Trophoblast cell (in vitro differentiated cells and primary cell): Measurements from ENCODE around the gene TAC4.

Experiments used
- DNase-seq, 2 donors: peaks; one replicate each; pipeline ENCODE4 v3.0.0-alpha.2; 2016
- H2AFZ ChIP-seq: 2 replicates; pipeline ENCODE4 v1.6.1; 2013; ENCODE audit warnings: low read length, moderate library complexity, mild to moderate bottlenecking; ENCODE audit not compliant: insufficient read depth, poor library complexity
- H2AK5ac ChIP-seq: 2 replicates; pipeline ENCODE4 v1.6.1; 2013; ENCODE audit warnings: mild to moderate bottlenecking, low read length
- H2BK120ac ChIP-seq: 2 replicates; pipeline ENCODE4 v1.6.1; 2013; ENCODE audit warnings: low read length, mild to moderate bottlenecking, moderate library complexity; ENCODE audit not compliant: insufficient read depth, poor library complexity
- H2BK12ac ChIP-seq: 2 replicates; pipeline ENCODE4 v1.6.1; 2013; ENCODE audit warnings: mild to moderate bottlenecking, low read length, moderate library complexity
- H2BK5ac ChIP-seq: 2 replicates; pipeline ENCODE4 v1.6.1; 2013; ENCODE audit warnings: low read length, low read depth, moderate library complexity, mild to moderate bottlenecking; ENCODE audit not compliant: poor library complexity
- H3K14ac ChIP-seq: 2 replicates; pipeline ENCODE4 v1.6.1; 2013; ENCODE audit warnings: mild to moderate bottlenecking, low read length
- H3K18ac ChIP-seq: 2 replicates; pipeline ENCODE4 v1.6.1; 2013; ENCODE audit warnings: mild to moderate bottlenecking, low read length
- H3K23ac ChIP-seq: 2 replicates; pipeline ENCODE4 v1.6.1; 2013; ENCODE audit warnings: low read length
- H3K27ac ChIP-seq: 2 replicates; pipeline ENCODE4 v1.5.1; 2013; ENCODE audit warnings: low read depth, mild to moderate bottlenecking, inconsistent platforms, low read length, moderate library complexity
- H3K27me3 ChIP-seq: 2 replicates; pipeline ENCODE4 v1.6.1; 2013; ENCODE audit warnings: inconsistent platforms, mild to moderate bottlenecking, low read length, moderate library complexity; ENCODE audit not compliant: insufficient read depth
- H3K36me3 ChIP-seq, 2 experiments: 1 replicate in 1 of 2; 2 replicates in 1 of 2; pipeline ENCODE4 v1.6.1; 2013; ENCODE audit warnings: low read length in 2 of 2, mild to moderate bottlenecking in 2 of 2, moderate library complexity in 1 of 2; ENCODE audit not compliant: insufficient read depth in 2 of 2, control insufficient read depth in 1 of 2
- H3K4ac ChIP-seq: 2 replicates; pipeline ENCODE4 v1.6.1; 2013; ENCODE audit warnings: low read depth, mild to moderate bottlenecking, low read length, moderate library complexity
- H3K4me1 ChIP-seq, 2 experiments: 1 replicate in 1 of 2; 2 replicates in 1 of 2; pipeline ENCODE4 v1.6.1; 2013; ENCODE audit warnings: low read length in 2 of 2, mild to moderate bottlenecking in 2 of 2, moderate library complexity in 1 of 2; ENCODE audit not compliant: insufficient read depth in 2 of 2, control insufficient read depth in 1 of 2
- H3K4me2 ChIP-seq: 2 replicates; pipeline ENCODE4 v1.6.1; 2013; ENCODE audit warnings: inconsistent platforms, mild to moderate bottlenecking, low read length, moderate library complexity
- H3K4me3 ChIP-seq: 2 replicates; pipeline ENCODE4 v1.5.1; 2013; ENCODE audit warnings: mild to moderate bottlenecking, low read depth, low read length, inconsistent platforms
- H3K79me1 ChIP-seq: one replicate; pipeline ENCODE4 v1.6.1; 2013; ENCODE audit warnings: low read length
- H3K79me2 ChIP-seq: 2 replicates; pipeline ENCODE4 v1.6.1; 2013; ENCODE audit warnings: low read length, mild to moderate bottlenecking; ENCODE audit not compliant: control insufficient read depth, insufficient read depth, poor library complexity
- H3K9ac ChIP-seq: 2 replicates; pipeline ENCODE4 v1.6.1; 2013; ENCODE audit warnings: mild to moderate bottlenecking, low read length
- H3K9me3 ChIP-seq: 2 replicates; pipeline ENCODE4 v1.6.1; 2013; ENCODE audit warnings: low read depth, mild to moderate bottlenecking, control low read depth, inconsistent platforms, low read length; ENCODE audit not compliant: insufficient read depth
- H4K12ac ChIP-seq: 2 replicates; pipeline ENCODE4 v1.6.1; 2013; ENCODE audit warnings: low read depth, mild to moderate bottlenecking, low read length, moderate library complexity
- H4K8ac ChIP-seq: 2 replicates; pipeline ENCODE4 v1.6.1; 2013; ENCODE audit warnings: low read depth, mild to moderate bottlenecking, low read length, moderate library complexity
- H4K91ac ChIP-seq: one replicate; pipeline ENCODE4 v1.6.1; 2013; ENCODE audit warnings: low read depth, mild to moderate bottlenecking, low read length, moderate library complexity
- WGBS: extraction: QIAGEN DNeasy Blood & Tissue Kit; methylation state at CpG from one replicate; pipeline ENCODE4 v1.1.7; 2013; ENCODE audit warnings: missing lambda C conversion rate; ENCODE audit not compliant: insufficient read length, insufficient coverage; ENCODE audit errors: extremely low coverage; 5-methylcytosine and 5-hydroxymethylcytosine counted together

The TAC4 gene

GRCh38 chr17:49869038-49869374, 21.1 kb upstream of the TAC4 start:
- H3K27ac ChIP-seq, result no peak overlapping the region
- WGBS, result no CpG with 5 or more reads among the region's 1 CpG
- H4K12ac ChIP-seq, result no peak overlapping the region
- H3K27me3 ChIP-seq, result no peaks in the 10 kb centered on the region
- no peak overlapping the region for H3K4me2 ChIP-seq
- peaks cover 19% of the 10 kb centered on the region for H3K79me1 ChIP-seq
- no peak overlapping the region for H3K23ac ChIP-seq
- H3K4me1 ChIP-seq, result peaks cover 25 to 29% of the 10 kb centered on the region in 2 experiments
- H3K4ac ChIP-seq, result no peak overlapping the region
- peaks cover 4% of the 10 kb centered on the region for H3K79me2 ChIP-seq
- no peaks in the 10 kb centered on the region for H3K9me3 ChIP-seq
- peak overlapping the region; percentile 7 for H2AK5ac ChIP-seq
- H3K18ac ChIP-seq, result no peak overlapping the region
- H2AFZ ChIP-seq, result no peak overlapping the region
- no peak for DNase-seq
- no peak overlapping the region for H3K9ac ChIP-seq
- no peak overlapping the region for H3K4me3 ChIP-seq
- H3K36me3 ChIP-seq, result no peaks in the 10 kb centered on the region
- no peak overlapping the region for H2BK5ac ChIP-seq
- no peak overlapping the region for H2BK120ac ChIP-seq
- no peak overlapping the region for H3K14ac ChIP-seq
- H2BK12ac ChIP-seq, result peak overlapping the region; percentile 15
- no peak overlapping the region for H4K8ac ChIP-seq
- peak overlapping the region; percentile 27 for H4K91ac ChIP-seq

- H2BK120ac ChIP-seq, result no peak overlapping the region
- WGBS, result 100% methylated on average over 2 of the region's 3 CpGs
- H3K27me3 ChIP-seq, result no peaks in the 10 kb centered on the region
- H3K4me2 ChIP-seq, result no peak overlapping the region
- no peak overlapping the region for H3K9ac ChIP-seq
- no peak overlapping the region for H2BK5ac ChIP-seq
- H3K79me2 ChIP-seq, result peaks cover 4% of the 10 kb centered on the region
- H3K4ac ChIP-seq, result no peak overlapping the region
- H3K79me1 ChIP-seq, result peaks cover 17% of the 10 kb centered on the region
- H3K36me3 ChIP-seq, result no peaks in the 10 kb centered on the region
- no peak for DNase-seq
- no peak overlapping the region for H3K23ac ChIP-seq
- no peak overlapping the region for H3K18ac ChIP-seq
- peaks cover 14 to 16% of the 10 kb centered on the region in 2 experiments for H3K4me1 ChIP-seq
- no peak overlapping the region for H3K14ac ChIP-seq
- H2AFZ ChIP-seq, result no peak overlapping the region
- H2AK5ac ChIP-seq, result no peak overlapping the region
- no peak overlapping the region for H2BK12ac ChIP-seq
- H3K4me3 ChIP-seq, result no peak overlapping the region
- no peak overlapping the region for H3K27ac ChIP-seq
- H4K8ac ChIP-seq, result no peak overlapping the region
- H4K91ac ChIP-seq, result no peak overlapping the region
- H4K12ac ChIP-seq, result no peak overlapping the region
- H3K9me3 ChIP-seq, result no peaks in the 10 kb centered on the region
These were observed 19.1 kb upstream of the TAC4 start for GRCh38 chr17:49866882-49867413.

GRCh38 chr17:49866019-49866380, 18.1 kb upstream of the TAC4 start:
- H3K79me1 ChIP-seq, result peaks cover 20% of the 10 kb centered on the region
- H3K23ac ChIP-seq, result no peak overlapping the region
- peak overlapping the region; percentile 85 for H4K91ac ChIP-seq

GRCh38 chr17:49862781-49863331, 15.0 kb upstream of the TAC4 start:
- Histone ChIP-seq H3K27ac (no peak overlapping the region), H4K12ac (no peak overlapping the region), H3K79me1 (peaks cover 20% of the 10 kb centered on the region), H3K4me1 (peaks cover 17 to 20% of the 10 kb centered on the region in 2 experiments), H4K91ac (peak overlapping the region; percentile 68), H3K9me3 (no peaks in the 10 kb centered on the region), H2BK12ac (peak overlapping the region; percentile 1), H4K8ac (no peak overlapping the region), H2AK5ac (peak overlapping the region; percentile 48), H3K36me3 (no peaks in the 10 kb centered on the region), H3K79me2 (peaks cover 4% of the 10 kb centered on the region), H2BK5ac (peak overlapping the region; percentile 14), H3K4ac (no peak overlapping the region), H3K18ac (peak overlapping the region; percentile 3), H3K4me3 (no peak overlapping the region), H3K4me2 (no peak overlapping the region), H3K27me3 (no peaks in the 10 kb centered on the region), H3K14ac (no peak overlapping the region), H2BK120ac (no peak overlapping the region), H3K23ac (no peak overlapping the region), H2AFZ (no peak overlapping the region), H3K9ac (no peak overlapping the region)
- no CpG with 5 or more reads among the region's 17 CpGs for WGBS
- DNase-seq, result peak; percentile 69 to 77

More at GRCh38 chr17:49866019-49866380, 18.1 kb upstream of the TAC4 start:
- H3K27ac ChIP-seq, result no peak overlapping the region
- H2BK12ac ChIP-seq, result peak overlapping the region; percentile 72
- peak overlapping the region; percentile 24 for H2BK5ac ChIP-seq
- no peak overlapping the region for H2AK5ac ChIP-seq
- no peaks in the 10 kb centered on the region for H3K27me3 ChIP-seq
- no peak overlapping the region for H3K4me3 ChIP-seq
- H3K36me3 ChIP-seq, result no peaks in the 10 kb centered on the region
- H3K18ac ChIP-seq, result no peak overlapping the region
- H3K79me2 ChIP-seq, result peaks cover 4% of the 10 kb centered on the region
- H3K4me1 ChIP-seq, result peaks cover 17 to 20% of the 10 kb centered on the region in 2 experiments
- H3K4me2 ChIP-seq, result peak overlapping the region; percentile 34
- H4K8ac ChIP-seq, result no peak overlapping the region
- H4K12ac ChIP-seq, result no peak overlapping the region
- no peak overlapping the region for H3K9ac ChIP-seq
- H2AFZ ChIP-seq, result no peak overlapping the region
- H3K14ac ChIP-seq, result no peak overlapping the region
- no peak overlapping the region for H3K4ac ChIP-seq
- no peak overlapping the region for H2BK120ac ChIP-seq
- H3K9me3 ChIP-seq, result no peaks in the 10 kb centered on the region
- no peak for DNase-seq
- WGBS, result no CpG with 5 or more reads among the region's 1 CpG
